Stimulated activated CD8-positive, alpha-beta memory T cell treated with anti-CD3 and anti-CD28 coated beads, Interleukin-7, amount 100 ng/mL, for 1 hour (primary cell): ENCODE data around the gene TFB1M.
"Not testable (repeated sequence)": the region's sequence is repeated elsewhere in the genome, so short reads cannot be mapped to it uniquely, and the experiment has no call there.

Experiments used
- DNase-seq, 2 donors: peaks; one replicate each; pipeline ENCODE4 v3.0.0-alpha.2; 2020; ENCODE audit warnings: low read depth in 2 of 2

TFB1M gene

DNA sequence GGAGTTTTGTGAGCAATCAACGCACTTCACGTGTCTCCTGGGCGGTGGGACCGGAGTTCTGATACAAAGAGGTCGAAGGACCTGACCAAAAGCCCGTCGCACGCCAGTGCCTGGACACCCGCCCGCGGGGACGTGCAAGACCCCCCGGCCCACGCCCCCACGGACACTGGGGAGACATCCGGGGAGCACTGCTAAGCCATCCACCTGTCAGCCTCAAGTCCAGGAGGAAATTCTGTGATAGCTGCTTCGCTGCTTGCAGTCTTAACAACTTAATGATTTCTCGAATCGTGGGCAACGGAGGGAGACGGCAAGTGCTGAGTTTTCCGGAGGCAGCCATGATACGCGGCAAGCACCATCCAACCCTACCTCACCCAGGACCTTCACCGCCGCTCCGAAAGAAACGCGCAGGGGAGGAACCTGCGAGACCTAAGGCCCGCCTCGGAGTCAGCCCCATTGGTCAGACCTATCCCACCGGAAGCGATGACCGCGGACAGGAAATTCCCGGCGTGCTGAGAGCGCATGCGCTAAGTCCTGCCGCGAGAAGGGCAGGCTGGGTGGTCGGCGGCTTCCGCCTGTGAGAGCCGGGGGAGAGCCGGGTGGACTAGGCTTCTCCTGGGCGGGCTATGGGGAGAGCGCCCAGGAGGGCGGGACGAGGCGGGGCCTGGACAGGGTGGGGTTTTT, at the start of gene TFB1M:
TSS of gene TFB1M (minus strand) at position 393 of the 681 bp plus-strand sequence. CDS start at position 337, 56 bp downstream.
- peak; percentile 94 to 95 for DNase-seq

DNA sequence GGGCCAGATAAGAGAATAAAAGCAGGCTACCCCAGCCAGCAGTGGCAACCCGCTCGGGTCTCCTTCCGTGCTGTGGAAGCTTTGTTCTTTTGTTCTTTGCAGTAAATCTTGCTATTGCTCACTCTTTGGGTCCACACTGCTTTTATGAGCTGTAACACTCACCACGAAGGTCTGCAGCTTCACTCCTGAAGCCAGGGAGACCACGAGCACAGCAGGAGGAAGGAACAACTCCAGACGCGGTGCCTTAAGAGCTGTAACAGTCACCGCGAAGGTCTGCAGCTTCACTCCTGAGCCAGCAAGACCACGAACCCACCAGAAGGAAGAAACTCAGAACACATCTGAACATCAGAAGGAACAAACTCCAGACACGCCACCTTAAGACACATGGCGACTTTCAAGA, 49.7 kb upstream of the TFB1M start:
- not testable (repeated sequence) for DNase-seq

DNA sequence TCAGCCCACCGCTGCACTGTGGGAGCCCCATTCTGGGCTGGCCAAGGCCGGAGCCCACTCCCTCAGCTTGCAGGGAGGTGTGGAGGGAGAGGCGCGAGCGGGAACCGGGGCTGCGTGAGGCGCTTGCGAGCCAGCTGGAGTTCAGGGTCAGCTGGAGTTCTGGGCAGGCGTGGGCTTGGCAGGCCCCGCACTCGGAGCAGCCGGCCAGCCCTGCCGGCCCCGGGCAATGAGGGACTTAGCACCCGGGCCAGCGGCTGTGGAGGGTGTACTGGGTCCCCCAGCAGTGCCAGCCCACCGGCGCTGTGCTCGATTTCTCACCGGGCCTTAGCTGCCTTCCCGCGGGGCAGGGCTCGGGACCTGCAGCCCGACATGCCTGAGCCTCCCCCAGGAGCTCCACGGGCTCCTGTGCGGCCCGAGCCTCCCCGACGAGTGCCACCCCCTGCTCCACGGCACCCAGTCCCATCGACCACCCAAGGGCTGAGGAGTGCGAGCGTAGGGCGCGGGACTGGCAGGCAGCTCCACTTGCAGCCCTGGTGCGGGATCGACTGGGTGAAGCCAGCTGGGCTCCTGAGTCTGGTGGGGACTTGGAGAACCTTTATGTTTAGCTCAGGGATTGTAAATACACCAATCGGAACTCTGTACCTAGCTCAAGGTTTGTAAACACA, 48.8 kb upstream of the TFB1M start:
- not testable (repeated sequence) for DNase-seq

DNA sequence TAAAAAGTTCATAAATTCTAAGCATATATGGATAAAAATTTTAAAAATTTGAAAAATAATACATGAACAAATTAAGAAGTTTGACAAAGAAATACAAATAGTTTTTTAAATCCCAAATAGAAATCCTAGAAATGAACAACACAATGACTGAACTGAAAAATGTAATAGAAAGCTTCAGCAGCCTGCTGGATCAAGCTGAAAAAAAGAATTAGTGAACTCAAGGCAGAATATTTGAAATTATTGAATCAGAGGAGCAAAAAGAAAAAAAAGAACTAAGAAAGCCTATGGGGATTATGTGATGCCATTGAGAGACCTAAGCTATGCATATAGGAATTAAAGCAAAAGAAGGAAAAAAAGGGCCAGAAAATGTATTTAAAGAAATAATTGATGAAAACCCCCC, 39.9 kb upstream of the TFB1M start:
- no peak for DNase-seq

DNA sequence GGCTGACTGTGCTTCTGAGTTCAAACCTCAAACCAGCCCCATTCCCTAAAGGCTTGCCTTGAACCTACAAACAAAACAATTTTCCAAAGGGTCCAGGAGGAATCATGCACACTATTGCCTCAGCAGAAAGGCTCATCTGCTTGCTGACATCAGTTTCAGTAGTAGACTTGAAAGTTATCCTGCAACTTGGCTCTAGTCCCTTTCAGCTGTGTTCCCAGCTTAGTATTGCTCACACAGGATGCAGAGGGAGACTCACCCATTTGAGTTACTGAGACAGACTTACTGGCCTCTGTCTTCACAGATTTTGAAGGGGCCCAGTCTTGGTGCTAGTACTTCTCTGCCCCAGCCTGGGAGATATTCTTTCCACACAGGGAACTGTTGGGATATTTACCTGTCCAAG, 38.5 kb upstream of the TFB1M start:
- no peak for DNase-seq

DNA sequence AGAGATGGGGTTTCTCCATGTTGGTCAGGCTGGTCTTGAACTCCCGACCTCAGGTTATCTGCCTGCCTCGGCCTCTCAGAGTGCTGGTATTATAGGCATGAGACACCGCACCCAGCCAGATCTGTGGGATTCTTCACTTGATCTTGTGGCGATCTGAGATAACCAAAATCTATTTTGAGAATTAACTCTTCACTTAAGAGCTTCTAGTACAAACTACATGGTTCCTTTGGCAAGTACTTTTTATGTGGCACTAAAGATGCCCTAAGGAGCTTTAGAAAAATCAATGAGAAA, 37.8 kb upstream of the TFB1M start:
- DNase-seq = no peak

DNA sequence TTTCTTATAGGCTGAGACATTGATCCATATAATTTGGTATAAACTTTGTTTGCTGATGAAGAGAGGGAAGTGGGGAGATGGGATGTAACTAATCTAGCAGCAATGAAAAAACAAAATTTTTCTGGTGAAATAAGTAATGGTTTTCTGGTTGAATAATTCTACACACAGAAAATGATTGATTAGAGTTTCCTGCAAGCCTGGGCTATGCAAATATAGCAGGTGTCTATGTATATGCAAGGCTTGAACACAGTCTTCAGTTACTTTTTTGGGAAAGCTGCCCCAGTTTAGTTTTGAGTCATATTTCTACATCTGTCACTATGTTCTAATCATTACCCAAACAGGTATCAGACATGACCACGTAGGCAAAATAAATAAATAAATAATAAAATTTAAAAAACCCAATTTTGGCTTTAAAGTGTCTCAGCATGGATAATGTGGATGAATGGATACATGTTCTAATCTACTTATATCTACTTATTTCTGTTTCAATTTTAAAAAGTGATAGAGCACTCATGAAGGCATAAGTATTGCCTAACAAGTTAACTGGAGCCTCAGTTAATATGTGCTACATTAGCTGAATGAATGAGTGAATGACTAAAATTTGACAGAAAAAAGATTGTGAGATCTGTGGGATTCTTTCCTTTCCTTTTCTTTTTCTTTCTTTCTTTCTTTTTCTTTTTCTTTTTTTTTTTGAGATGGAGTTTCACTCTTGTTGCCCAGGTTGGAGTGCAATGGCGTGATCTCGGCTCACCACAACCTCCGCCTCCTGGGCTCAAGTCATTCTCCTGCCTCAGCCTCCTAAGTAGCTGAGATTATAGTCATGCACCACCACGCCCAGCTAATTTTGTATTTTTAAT, 37.2 kb upstream of the TFB1M start:
- DNase-seq = no peak

DNA sequence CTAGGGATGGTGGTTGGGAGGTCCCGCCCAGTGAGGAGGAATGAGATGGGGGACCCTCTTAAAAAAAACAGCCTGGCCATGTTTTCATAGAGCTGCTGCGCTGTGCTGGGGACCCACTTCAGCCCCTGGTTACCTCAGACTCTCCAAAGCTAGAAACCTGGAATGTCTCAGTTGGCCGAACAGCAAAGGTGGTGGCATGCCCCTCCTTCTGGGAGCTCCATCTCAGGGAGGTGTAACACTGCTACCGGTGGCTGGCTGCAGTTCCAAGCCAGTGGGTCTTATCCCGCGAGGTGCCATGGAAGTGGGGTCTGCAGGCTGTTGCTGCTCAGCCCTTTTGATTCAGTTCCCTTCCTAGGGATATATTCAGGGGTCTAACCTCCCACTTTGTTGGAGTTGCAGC, 35.7 kb upstream of the TFB1M start:
- DNase-seq = no peak

DNA sequence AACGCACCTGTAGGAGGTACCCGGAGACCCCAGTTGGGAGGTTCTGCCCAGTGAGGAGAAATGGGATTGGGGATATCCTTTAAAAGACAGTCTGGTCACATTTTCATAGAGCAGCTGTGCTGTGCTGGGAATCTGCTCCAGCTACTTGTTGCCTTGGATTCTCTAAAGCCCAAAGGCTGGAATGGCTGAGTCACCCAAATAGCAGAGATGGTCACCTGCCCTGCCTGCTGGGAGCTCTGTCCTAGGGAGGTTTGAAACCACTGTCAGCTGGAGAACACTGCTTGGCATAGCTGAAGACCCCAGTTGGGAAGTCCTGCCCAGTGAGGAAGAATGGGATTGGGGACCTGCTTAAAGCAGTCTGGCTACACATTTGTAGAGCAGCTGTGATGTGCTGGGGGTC, 34.8 kb upstream of the TFB1M start:
- no peak for DNase-seq

DNA sequence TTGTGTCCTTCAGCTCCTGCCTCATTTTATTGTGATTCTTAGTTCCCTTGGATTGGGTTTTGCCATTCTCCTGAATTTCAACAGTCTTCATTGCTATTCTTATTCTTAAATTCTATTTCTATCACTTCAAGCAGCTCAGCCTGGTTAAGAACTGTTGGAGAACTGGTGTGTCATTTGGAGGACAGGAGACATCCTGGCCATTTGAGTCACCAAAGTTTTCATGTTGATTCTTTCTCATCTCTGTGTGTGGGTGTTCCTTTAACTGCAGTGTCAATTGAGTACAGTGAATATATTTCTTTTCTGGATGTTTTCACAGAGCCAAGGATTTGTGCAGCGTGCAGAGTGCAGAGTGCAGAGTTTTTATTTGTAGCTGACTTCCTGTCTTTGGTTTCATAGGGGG, 33.5 kb upstream of the TFB1M start:
- no peak for DNase-seq

DNA sequence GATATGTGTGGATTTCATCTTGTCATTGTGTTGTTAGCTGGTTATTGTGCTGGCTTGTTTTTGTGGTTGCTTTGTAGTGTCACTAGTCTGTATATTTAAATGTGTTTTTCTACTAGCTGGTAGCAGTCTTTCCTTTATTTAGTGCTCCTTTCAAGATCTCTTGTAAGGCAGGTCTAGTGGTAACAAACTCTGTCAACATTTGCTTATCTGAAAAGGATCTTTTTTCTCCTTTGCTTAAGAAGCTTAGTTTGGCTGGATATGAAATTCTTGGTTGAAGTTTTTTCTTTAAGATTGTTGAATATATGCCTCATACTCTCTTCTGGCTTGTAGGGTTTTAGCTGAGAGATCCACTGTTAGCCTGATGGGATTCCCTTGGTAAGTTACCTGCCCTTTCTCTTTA, 32.7 kb upstream of the TFB1M start:
- DNase-seq = no peak

DNA sequence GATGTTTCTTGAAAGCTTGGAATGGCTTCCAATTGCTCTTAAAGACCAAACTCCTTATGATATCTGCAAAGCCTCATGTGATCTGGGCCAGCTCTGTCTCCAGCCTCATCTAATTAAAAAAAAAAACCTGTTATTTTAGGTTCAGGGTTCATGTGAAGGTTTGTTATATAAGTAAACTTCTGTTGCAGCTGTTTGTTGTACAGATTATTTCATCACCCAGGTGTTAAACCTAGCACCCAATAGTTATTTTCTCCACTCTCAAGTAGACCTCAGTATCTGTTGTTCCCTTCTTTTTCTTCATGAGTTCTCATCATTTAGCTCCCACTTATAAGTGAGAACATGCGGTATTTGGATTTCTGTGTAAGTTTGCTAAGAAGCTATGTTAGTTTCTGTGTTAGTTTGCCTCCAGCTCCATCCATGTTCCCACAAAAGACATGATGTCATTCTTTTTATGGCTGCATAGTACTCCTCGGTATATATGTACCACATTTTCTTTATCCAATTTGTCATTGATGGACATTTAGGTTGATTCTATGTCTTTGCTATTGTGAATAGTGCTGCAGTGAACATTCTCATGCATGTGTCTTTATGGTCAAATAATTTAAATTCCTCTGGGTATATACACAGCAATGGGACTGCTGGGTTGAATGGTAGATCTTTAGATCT, 30.2 kb upstream of the TFB1M start:
- DNase-seq = no peak

DNA sequence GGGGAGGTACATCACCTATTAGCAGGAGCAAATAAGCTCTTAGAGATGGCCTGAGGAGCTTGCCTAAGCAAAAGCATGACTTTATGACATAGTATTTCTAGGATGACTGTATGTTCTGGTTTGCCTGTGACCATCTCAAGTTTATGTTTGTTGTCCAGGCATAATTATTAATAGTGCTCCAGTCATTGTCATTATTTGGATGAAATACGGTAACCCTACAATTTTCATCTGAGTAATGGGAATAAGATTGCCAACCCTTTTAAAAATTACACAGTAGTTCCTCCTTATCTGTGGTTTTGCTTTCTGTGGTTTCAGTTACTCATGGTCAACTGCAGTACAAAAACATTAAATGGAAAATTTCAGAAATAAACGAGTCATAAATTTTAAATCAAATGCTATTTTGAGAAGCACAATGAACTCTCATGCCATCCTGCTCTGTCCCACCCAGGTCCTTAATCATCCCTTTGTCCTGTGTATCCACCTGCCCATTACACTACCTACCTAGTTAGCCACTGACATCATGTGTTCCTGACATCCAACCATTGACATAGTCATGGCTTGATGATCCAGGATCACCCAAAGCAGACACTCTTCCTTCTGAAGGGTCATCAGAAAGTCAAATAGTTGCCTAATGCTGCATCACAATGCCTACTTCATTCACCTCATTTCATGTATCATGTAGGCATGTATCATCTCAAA, 27.0 kb upstream of the TFB1M start:
- DNase-seq = no peak

DNA sequence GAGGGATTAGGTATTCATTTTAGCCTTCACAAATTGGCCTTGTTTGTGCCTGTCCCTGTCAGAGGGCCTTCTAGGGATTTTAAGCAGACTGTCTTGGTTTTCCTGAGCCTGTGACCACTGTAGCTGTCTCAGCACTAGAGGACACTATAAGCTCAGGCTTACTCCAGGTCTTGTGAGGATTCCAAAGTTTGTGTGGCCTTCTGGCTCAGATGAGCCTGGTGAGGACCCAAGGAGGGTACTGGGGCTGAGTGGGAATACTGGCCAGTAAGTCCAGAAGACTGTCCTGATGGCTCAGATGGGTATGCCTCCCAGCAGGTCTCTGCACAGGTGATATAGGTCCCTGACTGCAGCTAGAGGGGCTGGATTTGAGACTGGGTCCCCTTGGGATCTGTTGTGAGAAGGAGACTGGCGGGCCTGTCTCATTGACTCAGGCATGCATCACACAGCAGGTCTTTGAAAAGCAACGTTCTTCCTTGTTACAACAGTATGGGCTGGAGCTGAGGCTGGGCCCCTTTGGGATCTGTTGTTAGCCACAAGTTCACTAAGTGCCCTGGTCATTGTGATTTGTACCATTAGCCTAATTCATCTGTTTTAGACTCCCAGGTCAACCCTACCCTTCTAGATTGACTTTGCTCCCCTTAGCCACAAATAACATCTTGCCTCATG, 26.3 kb upstream of the TFB1M start:
- no peak for DNase-seq

DNA sequence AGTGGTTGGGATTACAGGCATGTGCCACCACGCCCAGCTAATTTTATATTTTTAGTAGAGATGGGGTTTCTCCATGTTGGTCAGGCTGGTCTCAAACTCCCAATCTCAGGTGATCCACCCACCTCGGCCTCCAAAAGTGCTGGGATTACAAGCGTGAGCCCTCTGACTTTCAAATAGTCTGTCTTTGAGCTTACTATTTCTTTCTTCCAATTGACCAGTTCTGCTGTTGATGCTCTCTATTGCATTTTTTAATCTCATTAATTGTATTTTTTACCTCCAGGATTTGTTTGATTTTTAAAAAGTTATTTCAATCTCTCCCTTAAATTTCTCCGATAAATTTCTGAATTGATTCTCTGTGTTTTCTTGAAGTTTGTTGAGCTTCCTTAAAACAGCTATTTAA, 25.6 kb upstream of the TFB1M start:
- not testable (repeated sequence) for DNase-seq

DNA sequence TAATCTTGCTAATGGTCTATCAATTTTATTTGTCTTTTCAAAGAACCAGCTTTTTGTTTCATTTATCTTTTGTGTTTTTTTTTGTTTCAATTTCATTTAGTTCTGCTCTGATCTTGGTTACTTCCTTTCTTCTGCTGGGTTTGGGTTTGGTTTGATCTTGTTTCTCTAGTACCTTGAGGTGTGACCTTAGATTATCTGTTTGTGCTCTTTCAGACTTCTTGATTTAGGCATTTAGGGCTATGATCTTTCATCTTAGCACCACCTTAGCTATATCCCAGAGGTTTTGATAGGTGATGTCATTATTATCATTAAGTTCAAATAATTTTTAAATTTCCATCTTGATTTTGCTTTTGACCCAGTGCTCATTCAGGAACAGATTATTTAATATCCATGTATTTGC, 24.0 kb upstream of the TFB1M start:
- DNase-seq = not testable (repeated sequence)

DNA sequence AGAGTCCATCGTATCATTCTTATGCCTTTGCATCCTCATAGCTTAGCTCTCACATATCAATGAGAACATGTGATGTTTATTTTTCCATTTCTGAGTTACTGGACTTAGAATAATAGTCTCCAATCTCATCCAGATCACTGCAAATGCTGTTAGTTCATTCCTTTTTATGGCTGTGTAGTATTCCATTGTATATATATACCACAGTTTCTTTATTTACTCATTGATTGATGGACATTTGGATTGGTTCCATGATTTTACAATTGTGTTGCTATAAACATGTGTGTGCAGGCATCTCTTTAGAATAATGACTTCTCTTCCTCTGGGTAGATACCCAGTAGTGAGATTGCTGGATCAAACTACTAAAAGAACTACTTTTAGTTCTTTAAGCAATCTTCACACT, 21.0 kb upstream of the TFB1M start:
- no peak for DNase-seq

DNA sequence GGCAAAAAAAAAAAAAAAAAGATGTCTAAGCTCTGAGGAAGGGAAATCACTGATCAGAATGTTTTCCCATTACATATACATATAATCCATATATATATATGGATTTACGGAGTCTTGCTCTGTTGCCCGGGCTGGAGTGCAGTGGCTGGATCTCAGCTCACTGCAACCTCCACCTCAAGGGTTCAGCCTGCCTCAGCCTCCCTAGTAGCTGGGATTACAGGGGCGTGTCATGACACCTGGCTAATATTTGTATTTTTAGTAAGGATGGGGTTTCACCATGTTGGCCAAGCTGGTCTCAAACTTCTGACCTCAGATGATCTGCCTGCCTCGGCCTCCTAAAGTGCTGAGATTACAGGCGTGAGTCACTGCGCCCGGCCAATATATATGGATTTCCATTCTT, 19.8 kb upstream of the TFB1M start:
- DNase-seq = not testable (repeated sequence)

DNA sequence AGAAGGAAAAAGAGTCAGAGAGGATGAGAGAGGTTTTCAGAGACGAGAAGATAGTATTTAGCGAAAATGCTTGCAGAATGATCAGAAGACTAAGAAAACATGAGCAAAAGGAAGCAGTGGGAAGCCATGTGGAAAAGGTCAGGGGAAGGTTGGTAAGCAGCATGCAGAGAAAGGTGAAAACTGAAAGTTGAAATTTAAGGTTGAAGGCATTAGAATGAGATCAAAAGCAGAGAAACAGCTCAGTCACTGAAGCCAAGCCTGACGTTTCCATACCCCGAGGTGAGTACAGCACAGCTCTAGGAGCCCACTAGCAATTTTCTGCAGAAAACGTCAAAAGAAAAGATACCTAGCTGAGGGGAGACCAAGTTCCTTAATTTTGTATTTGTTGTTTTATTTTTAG, 19.1 kb upstream of the TFB1M start:
- DNase-seq = no peak

DNA sequence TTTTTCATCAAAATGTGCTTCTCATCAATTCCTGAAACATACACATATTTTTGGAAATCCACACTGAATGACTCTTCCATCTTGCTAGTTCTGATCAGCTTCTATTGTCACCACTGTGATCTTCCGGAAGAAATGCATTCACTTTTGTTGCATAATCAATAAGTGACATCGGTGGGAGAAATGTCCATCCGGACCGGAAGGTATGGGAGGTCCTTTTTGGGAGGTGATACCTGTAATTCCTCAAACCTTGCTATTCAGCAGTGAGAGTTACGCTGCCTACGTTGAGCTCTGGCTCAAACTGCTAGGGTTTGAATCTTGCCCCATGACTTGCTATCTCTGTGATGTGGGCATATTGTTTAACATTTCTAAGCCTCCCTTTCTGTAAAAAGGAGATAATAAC, 16.6 kb upstream of the TFB1M start:
- DNase-seq = no peak

DNA sequence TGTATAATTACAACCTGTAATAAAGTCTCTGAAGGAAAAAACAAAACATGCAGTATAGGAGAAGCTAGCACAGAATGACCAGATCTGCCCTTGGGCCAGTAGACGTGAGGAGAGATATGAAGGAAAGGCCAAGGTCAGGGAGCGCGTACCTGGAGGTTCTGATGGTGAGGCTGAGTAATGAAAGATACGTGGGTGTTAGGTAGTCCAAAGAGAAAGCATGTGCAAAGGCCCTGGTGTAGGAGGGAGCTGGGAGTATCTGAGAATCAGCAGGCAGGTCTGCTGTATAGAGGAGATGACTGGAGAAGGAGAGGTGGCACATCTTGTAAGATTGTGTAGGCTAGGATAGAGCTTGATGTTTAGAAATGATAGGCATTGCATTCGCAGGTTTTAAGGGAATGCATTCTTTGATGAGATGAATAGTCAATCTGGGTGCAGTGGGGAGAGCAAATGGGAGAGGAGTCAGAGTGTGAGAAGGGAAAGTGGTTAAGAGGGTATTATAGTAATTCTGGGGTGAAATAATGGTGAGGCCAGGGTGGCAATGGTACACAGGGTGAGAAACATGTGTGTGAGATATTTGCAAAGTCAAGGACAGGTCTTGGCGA, 15.9 kb upstream of the TFB1M start:
- no peak for DNase-seq
